ENCODE data around the gene C12orf50.
"Not testable (repeated sequence)": the region's sequence is repeated elsewhere in the genome, so short reads cannot be mapped to it uniquely, and the experiment has no call there.

C12orf50 gene, protein sequence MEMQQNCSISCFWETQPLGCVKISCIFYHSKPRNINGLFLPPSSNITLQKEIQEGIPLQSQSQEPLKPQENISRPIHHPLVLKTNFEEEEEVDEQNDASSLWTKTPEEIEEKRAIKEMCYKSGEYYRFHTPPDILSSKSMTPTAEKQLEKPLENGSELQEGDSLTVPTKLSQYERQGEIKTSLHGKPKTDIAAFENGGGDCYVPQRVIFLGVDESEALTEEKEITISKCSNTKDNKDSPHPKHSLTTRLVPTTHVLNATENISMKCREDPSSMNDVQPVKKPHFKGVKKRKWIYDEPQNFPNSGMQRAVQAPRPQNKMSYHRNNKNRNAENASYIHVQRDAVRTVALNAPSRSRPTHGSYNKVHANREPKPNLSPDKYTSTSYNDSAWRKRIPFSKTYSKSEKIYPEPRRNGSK

GRCh38 chr12:88029093-88029665 is at the start of gene C12orf50:
Gene C12orf50 (minus strand): TSS chr12:88029401. CDS start chr12:88026962, 2,439 bp downstream.
- DNase-seq = no peak

GRCh38 chr12:88067301-88067700 is 38.1 kb upstream of the C12orf50 start:
- no peak for DNase-seq

DNA sequence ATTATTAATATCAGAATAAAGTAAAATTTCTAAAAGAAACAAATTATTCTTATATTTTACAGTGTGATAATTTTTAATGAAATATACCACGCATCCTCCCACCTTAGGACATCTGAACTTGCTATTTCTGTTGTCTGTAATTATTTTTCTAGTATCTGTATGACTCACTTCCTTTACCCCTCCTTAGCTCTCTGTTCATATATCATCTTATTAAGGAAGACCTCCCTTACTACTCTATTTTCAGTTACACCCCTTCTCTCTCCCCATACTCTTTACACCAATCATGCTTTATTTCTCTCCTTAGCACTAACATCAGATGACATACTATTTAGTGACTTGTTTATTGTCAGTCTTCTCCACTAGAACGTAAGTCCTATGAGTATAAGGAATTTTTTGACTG is 34.2 kb upstream of the C12orf50 start:
- DNase-seq = no peak

DNA sequence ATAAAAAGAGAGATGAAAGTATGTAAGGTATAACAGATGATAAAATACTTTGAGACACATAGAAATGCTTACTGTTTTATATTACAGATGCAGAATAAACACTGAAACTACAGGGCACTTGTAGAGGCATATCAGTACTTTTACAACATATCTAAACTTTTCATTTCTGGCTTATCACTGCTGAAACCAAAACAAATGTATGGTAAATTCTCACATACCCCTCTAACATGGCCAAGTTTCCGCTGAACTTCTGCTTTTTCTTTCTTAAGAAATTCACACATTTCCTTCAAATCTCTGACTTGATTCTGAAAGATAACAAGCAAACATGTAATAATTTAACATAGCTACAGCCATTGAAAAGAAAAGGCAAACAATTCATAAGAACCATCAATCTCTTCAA is 33.3 kb upstream of the C12orf50 start:
- no peak for DNase-seq

DNA sequence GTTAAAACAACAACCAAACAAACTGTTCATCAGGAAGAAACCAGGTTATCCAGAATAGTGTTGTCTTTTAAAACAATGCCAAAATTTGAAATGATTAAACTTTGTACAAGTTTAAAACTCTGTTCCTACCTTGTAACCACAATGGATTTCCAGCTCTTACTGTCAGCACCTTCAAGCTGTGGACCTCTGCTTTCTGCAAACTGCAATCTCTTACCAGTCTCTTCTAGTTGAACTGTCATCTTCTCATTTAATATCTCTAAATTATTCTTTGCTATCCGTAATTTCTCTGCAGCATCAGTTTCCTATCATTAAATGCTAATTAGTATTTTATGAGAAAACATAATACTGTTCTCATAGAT is 29.5 kb upstream of the C12orf50 start:
- DNase-seq = no peak

- DNase-seq = no peak
These were observed 29.0 kb upstream of the C12orf50 start for GRCh38 chr12:88057994-88058718.

- no peak for DNase-seq
These were observed 27.4 kb upstream of the C12orf50 start for GRCh38 chr12:88056571-88056970.

GRCh38 chr12:88052686-88053085 is 23.5 kb upstream of the C12orf50 start:
- peak; percentile 23 for DNase-seq

DNA sequence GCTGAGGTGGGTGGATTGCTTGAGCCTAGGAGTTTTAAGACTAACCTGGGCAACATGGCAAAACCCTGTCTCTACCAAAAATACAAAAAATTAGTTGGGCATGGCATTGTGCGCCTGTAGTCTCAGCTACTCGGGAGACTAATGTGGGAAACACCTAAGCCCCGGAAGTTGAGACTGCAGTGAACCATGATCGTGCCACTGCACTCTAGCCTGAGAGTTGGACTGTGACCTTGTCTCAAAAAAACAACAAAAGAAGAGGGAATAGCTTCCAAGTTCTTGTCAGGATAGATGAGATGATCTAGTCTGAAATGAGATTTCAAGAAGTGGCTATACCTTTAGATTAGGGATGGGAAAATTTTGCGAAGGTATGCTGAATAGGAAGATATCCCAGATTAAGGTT is 14.8 kb upstream of the C12orf50 start:
- DNase-seq = no peak

- DNase-seq = no peak
These were observed 8.6 kb upstream of the C12orf50 start for GRCh38 chr12:88037770-88038169.

DNA sequence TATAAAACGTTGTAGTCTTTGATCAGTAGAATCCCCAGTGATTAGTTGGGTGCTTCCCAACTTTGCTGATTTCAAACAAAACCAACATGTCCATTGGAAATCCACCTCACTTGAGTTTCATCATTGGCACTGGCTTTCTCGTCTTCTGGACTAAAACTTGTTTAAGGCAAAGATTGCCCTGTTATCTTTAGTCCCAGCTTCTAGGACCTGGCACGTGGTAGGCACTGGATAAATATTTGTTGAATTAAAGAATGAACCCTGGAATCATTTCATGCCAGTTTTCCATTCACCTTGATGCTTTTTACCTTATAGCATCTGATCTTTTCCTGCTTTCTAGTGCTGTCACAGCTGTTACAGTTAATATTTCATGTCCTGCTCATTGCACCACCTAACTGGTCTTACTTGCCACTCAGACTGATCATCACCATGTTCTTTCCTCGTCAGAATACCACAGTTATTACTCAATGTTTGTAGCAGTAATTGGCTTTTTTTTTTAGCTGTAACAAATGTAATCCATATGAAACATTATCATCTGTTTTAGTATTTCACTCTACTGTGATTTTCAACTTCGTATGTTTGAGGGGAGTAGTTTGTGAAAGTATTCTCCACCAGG is 7.3 kb upstream of the C12orf50 start:
- no peak for DNase-seq

GRCh38 chr12:88035907-88036289 is 6.7 kb upstream of the C12orf50 start:
- DNase-seq = no peak

DNA sequence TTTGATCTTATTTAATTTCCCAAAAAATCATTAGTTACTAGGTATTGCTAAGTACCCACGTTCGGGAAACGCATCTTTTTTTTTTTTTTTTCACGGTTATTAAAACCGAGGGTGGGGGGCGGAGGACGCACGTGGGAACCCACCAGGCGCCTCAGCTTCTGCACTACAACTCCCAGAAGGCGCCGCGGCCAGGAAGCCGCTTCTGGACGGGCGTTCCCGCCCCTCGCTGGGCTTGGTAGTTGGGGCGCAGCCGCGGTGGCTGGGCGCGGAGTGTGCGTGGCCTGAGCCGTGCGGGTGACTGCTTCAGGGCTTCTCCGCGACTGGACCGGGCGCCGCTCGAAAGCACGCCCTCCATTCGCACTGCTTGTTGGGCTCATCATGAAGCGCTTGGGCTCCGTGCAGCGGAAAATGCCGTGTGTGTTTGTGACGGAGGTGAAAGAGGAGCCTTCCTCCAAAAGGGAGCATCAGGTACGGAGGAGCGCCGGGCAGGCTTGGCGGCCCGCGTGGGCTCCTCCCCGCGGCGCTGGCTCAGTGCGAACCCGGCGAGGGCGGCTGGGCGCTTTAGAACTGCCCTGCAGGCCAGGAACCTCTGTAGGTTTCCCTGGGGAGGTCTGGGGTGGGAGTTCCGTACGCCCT is 6.2 kb upstream of the C12orf50 start:
- DNase-seq = peak; percentile 88

DNA sequence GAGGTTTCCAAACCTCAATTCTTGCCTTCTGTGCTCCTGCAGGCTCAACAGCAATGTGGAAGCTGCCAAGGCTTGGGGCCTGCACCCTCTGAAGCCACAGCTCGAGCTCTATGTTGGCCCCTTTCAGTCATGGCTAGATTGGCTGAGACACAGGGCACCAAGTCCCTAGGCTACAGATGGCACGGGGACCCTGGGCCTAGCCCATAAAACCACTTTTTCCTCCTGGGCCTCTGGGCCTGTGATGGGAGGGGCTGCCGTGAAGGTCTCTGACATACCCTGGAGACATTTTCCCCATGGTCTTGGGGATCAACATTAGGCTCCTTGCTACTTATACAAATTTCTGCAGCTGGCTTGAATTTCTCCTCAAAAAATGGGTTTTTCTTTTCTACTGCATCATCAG is 2.0 kb upstream of the C12orf50 start:
- not testable (repeated sequence) for DNase-seq

DNA sequence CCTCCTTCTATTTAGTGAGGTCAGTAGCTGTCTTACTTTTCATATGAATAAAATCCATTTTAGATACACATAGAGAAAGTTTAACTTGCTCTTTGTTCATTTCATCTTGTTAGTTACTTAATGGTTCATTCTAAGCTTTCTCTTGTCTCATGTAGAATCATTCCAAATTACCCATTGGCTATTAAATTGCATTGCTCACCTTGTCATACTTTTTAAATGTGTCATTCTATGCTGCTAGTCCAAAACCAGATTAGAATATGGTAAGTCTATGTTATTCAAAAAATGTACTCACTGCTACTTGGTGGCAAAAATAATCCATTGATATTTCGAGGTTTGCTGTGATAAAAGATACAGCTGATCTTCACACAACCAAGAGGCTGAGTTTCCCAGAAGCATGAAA is 3.0 kb downstream of the C12orf50 start:
- no peak for DNase-seq

DNA sequence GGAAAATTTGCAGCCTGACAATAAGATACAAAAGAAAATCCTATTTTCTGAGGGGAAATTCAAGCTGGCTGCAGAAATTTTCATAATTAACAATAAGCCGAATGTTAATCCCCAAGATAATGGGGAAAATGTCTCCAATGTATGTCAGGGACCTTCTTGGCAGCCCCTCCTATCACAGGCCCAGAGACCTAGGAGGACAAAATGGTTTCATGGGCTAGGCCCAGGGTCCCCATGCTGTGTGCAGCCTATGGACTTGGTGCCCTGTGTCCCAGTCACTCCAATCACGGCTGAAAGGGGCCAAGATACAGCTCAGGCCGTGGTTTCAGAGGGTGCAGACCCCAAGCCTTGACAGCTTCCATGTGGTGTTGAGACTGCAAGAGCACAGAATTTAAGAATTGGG is 11.2 kb downstream of the C12orf50 start:
- no peak for DNase-seq

GRCh38 chr12:88015825-88016224 is 13.4 kb downstream of the C12orf50 start:
- DNase-seq = no peak

GRCh38 chr12:88011755-88012154 is 17.4 kb downstream of the C12orf50 start:
- DNase-seq = no peak

- DNase-seq = no peak
These were observed 22.9 kb downstream of the C12orf50 start for GRCh38 chr12:88006351-88006750.

DNA sequence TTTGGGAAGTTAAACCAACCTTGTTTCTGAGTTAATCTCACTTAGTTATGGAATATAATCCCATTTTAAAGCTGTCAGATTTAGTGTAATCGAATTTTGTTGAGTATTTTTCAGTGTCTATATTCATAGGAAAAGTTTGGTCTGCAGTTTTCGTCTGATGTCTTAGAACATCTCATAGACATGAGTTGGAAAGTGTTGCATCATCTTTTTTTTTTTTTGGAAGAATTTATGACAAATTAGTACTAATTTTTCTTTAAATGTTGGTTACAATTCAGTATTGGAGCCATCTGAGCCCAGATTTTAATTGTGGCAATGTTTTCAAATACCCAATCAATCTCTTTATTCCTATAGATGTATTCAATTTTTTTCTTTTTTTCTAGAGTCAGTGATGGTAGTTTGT is 27.9 kb downstream of the C12orf50 start:
- no peak for DNase-seq

- peak; percentile 33 for DNase-seq
These were observed 33.5 kb downstream of the C12orf50 start for GRCh38 chr12:87995581-87996178.

- DNase-seq = no peak
These were observed 37.7 kb downstream of the C12orf50 start for GRCh38 chr12:87991483-87991882.

- DNase-seq = no peak
These were observed 40.7 kb downstream of the C12orf50 start for GRCh38 chr12:87988534-87988933.
